Measurements from ENCODE around the gene HERC3. TPM values are rescaled to one million over a fixed set of nuclear protein-coding genes. Genes with fewer than 3 reads are reported as not detected.

The HERC3 gene
- total RNA-seq, 4 donors from 2014 or later = 37.4 to 75.4 (median 47.8) TPM

GRCh38 chr4:88614058-88614457 is 21.8 kb downstream of the HERC3 start:
- H3K27me3 ChIP-seq = no peaks in the 10 kb centered on the region
- intact Hi-C loops (cut with DNase I) = no loop called here
- H3K27ac ChIP-seq = no peak overlapping the region
- H3K4me3 ChIP-seq (replicated peaks in 1 of 3) = no peak overlapping the region
- no peaks in the 10 kb centered on the region for H3K36me3 ChIP-seq
- no peak for DNase-seq
- H3K9me3 ChIP-seq = no peaks in the 10 kb centered on the region
- 93 to 95% methylated on average over 1 of the region's 1 CpG for WGBS, 2 donors
- no peak for TF ChIP-seq CTCF (IDR thresholded peaks at IDR 0.05)
- peaks cover 48 to 62% of the 10 kb centered on the region in 2 donors for H3K4me1 ChIP-seq

GRCh38 chr4:88616275-88617150 is 24.2 kb downstream of the HERC3 start:
- Histone ChIP-seq H3K4me1 (peaks cover 59 to 68% of the 10 kb centered on the region in 2 donors), H3K27me3 (no peaks in the 10 kb centered on the region), H3K36me3 (no peaks in the 10 kb centered on the region), H3K27ac (peak overlapping the region in 1 of 3 donors; percentile 78), H3K9me3 (no peaks in the 10 kb centered on the region), H3K4me3 (replicated peaks in 1 of 3) (no peak overlapping the region)
- intact Hi-C loops (cut with DNase I) = no loop called here
- DNase-seq = no peak
- 93 to 97% methylated on average over 4 of the region's 4 CpGs for WGBS, 2 donors
- TF ChIP-seq POLR2A (IDR thresholded peaks at IDR 0.05) (no peak), CTCF (IDR thresholded peaks at IDR 0.05) (no peak)

- no peak overlapping the region for H3K4me3 ChIP-seq (replicated peaks in 1 of 3)
- TF ChIP-seq CTCF (IDR thresholded peaks at IDR 0.05) = no peak
- TF ChIP-seq POLR2A (IDR thresholded peaks at IDR 0.05) = no peak
- H3K36me3 ChIP-seq = no peaks in the 10 kb centered on the region
- DNase-seq = peak; percentile 61 to 67
- H3K4me1 ChIP-seq = peaks cover 35 to 47% of the 10 kb centered on the region in 2 donors
- H3K27me3 ChIP-seq = no peaks in the 10 kb centered on the region
- intact Hi-C loops (cut with DNase I) = no loop called here
- H3K27ac ChIP-seq = peak overlapping the region; percentile 73 to 78 (median 75)
- 48% methylated on average over 3 of the region's 3 CpGs for WGBS, 2 donors
- H3K9me3 ChIP-seq = no peaks in the 10 kb centered on the region
Observed at GRCh38 chr4:88618782-88619485, 26.7 kb downstream of the HERC3 start.

- H3K27me3 ChIP-seq = no peaks in the 10 kb centered on the region
- no peak for TF ChIP-seq CTCF (IDR thresholded peaks at IDR 0.05)
- no peak for TF ChIP-seq POLR2A (IDR thresholded peaks at IDR 0.05)
- WGBS, 2 donors = 63 to 74% methylated on average over 1 of the region's 1 CpG
- H3K36me3 ChIP-seq = no peaks in the 10 kb centered on the region
- peaks cover 34 to 42% of the 10 kb centered on the region in 2 donors for H3K4me1 ChIP-seq
- no peak for DNase-seq
- peak overlapping the region in 2 of 3 donors; percentile 73 to 78 for H3K27ac ChIP-seq
- intact Hi-C loops (cut with DNase I) = no loop called here
- no peaks in the 10 kb centered on the region for H3K9me3 ChIP-seq
- no peak overlapping the region for H3K4me3 ChIP-seq (replicated peaks in 1 of 3)
Observed at GRCh38 chr4:88619971-88620370, 27.7 kb downstream of the HERC3 start.

All from thyroid gland (tissue), 4 donors.